HEK293T (cell line): ENCODE measurements around the gene THRAP3.

Experiments used
- CTCF ChIA-PET: fragments of 350-600 bp; formaldehyde crosslinking; extraction: SDS; loops from one replicate; lab custom pipeline; 2021; ENCODE audit warnings: antibody characterized with exemption, inconsistent platforms; lab: Yijun Ruan, JAX
- POLR2A ChIA-PET: fragments of 350-600 bp; formaldehyde crosslinking; extraction: SDS; loops from one replicate; lab custom pipeline; 2020; ENCODE audit warnings: antibody characterized with exemption, inconsistent platforms; lab: Yijun Ruan, JAX
- DNase-seq: peaks from one replicate; pipeline ENCODE4 v3.0.0; 2012; ENCODE audit warnings: mixed read lengths; ENCODE audit errors: extremely low spot score
- ARNT ChIP-seq: fragments of 450-650 bp; IDR thresholded peaks from 2 replicates; pipeline ENCODE4 v1.6.1; 2017; ENCODE audit warnings: mild to moderate bottlenecking
- BHLHE40 ChIP-seq: fragments of 450-650 bp; IDR thresholded peaks from 2 replicates; pipeline ENCODE4 v1.6.1; 2016; ENCODE audit warnings: mild to moderate bottlenecking, moderate library complexity, borderline replicate concordance
- CTBP1 ChIP-seq: fragments of 450-650 bp; IDR thresholded peaks from 2 replicates; pipeline ENCODE4 v1.6.1; 2016; ENCODE audit warnings: borderline replicate concordance
- ELF4 ChIP-seq: fragments of 450-650 bp; IDR thresholded peaks from 2 replicates; pipeline ENCODE4 v1.6.1; 2017; ENCODE audit warnings: antibody characterized with exemption
- FOXA1 ChIP-seq: fragments of 450-650 bp; IDR thresholded peaks from 2 replicates; pipeline ENCODE4 v1.6.1; 2016; ENCODE audit warnings: mild to moderate bottlenecking
- FOXK2 ChIP-seq: fragments of 450-650 bp; IDR thresholded peaks from 2 replicates; pipeline ENCODE4 v1.6.1; 2016; ENCODE audit warnings: mild to moderate bottlenecking
- FOXM1 ChIP-seq: fragments of 450-650 bp; IDR thresholded peaks from 2 replicates; pipeline ENCODE4 v1.6.1; 2017; ENCODE audit warnings: mild to moderate bottlenecking, borderline replicate concordance
- HDGF ChIP-seq: fragments of 450-650 bp; IDR thresholded peaks from 2 replicates; pipeline ENCODE4 v1.6.1; 2017; ENCODE audit warnings: antibody characterized with exemption, borderline replicate concordance
- L3MBTL2 ChIP-seq: fragments of 450-650 bp; conservative IDR thresholded peaks from 2 replicates; pipeline ENCODE4 v1.6.1; 2016; ENCODE audit warnings: mild to moderate bottlenecking
- LEF1 ChIP-seq: fragments of 450-650 bp; IDR thresholded peaks from 2 replicates; pipeline ENCODE4 v1.6.1; 2017; ENCODE audit warnings: mild to moderate bottlenecking, borderline replicate concordance
- NFRKB ChIP-seq: fragments of 450-650 bp; IDR thresholded peaks from 2 replicates; pipeline ENCODE4 v1.6.1; 2016; ENCODE audit warnings: mild to moderate bottlenecking, moderate library complexity
- SP1 ChIP-seq: fragments of 450-650 bp; IDR thresholded peaks from 2 replicates; pipeline ENCODE4 v1.6.1; 2017
- SUZ12 ChIP-seq: fragments of 450-650 bp; IDR thresholded peaks from 2 replicates; pipeline ENCODE4 v1.6.1; 2016; ENCODE audit warnings: mild to moderate bottlenecking
- TARDBP ChIP-seq: fragments of 450-650 bp; IDR thresholded peaks from 2 replicates; pipeline ENCODE4 v1.6.1; 2016
- ZNF384 ChIP-seq: fragments of 450-650 bp; IDR thresholded peaks from 2 replicates; pipeline ENCODE4 v1.6.1; 2016
- TF ChIP-seq, protein P1 (sequence below): fragments of 450-650 bp; IDR thresholded peaks from 2 replicates; pipeline ENCODE4 v1.6.1; 2016

THRAP3 gene

DNA sequence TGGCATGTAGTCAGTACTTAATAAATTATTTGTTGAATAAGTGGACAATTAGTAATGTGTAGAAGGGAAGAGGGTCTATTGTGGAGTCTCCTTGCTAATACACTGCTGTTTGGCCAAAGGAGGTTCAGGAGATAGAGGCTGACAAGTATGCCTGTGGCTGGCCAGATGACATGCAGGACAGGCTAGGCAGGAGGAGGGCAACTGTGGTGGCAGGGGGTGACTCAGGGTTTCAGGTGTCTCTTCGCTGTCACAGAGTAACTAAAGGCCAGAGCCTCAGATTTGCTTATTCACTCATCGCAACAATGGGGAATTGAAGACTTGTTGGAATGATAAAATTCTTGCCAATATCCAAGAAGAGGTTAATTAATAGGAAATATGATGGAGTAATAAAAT, 33.1 kb downstream of the THRAP3 start:
- ChIA-PET POLR2A (interaction anchor here (0.6 kb wide), 1 partner anchor 33 kb away, joined by 3 read pairs; the partner anchor contains the start of gene THRAP3), CTCF (no interaction called here)
- no peak for DNase-seq
- TF ChIP-seq SUZ12 = no peak
- TF ChIP-seq NFRKB = no peak

- POLR2A ChIA-PET = interaction anchor here (0.6 to 1.4 kb wide), 2 partner anchors 35 to 139 kb away, joined by 3 read pairs; partner anchors contain the start of gene THRAP3
Observed at GRCh38 chr1:36258960-36259344, 34.7 kb downstream of the THRAP3 start.

GRCh38 chr1:36268981-36269380, 44.7 kb downstream of the THRAP3 start:
- ChIA-PET CTCF (interaction anchor here (1.7 kb wide), 1 partner anchor 17 kb away, joined by 6 read pairs; no protein-coding TSS in a partner anchor), POLR2A (interaction anchor here (0.8 to 2.3 kb wide), 3 partner anchors 10 to 116 kb away, joined by 3 to 10 read pairs (median 4); partner anchors contain the start of gene THRAP3)

More at GRCh38 chr1:36258960-36259344, 34.7 kb downstream of the THRAP3 start:
- TF ChIP-seq FOXA1 = no peak
- TF ChIP-seq HDGF = no peak
- TF ChIP-seq SP1 = no peak
- TF ChIP-seq CTBP1 = no peak
- no peak for TF ChIP-seq BHLHE40
- TF ChIP-seq ELF4 = no peak
- no peak for TF ChIP-seq ZNF384
- TF ChIP-seq ARNT = no peak
- TF ChIP-seq L3MBTL2 = no peak
- TF ChIP-seq TARDBP = no peak
- TF ChIP-seq FOXK2 = no peak
- no peak for TF ChIP-seq LEF1
- TF ChIP-seq, protein P1, sequence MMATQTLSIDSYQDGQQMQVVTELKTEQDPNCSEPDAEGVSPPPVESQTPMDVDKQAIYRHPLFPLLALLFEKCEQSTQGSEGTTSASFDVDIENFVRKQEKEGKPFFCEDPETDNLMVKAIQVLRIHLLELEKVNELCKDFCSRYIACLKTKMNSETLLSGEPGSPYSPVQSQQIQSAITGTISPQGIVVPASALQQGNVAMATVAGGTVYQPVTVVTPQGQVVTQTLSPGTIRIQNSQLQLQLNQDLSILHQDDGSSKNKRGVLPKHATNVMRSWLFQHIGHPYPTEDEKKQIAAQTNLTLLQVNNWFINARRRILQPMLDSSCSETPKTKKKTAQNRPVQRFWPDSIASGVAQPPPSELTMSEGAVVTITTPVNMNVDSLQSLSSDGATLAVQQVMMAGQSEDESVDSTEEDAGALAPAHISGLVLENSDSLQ = no peak
- TF ChIP-seq FOXM1 = no peak
- no peak for TF ChIP-seq NFRKB
- no peak for TF ChIP-seq SUZ12
- CTCF ChIA-PET = no interaction called here
- no peak for DNase-seq

DNA sequence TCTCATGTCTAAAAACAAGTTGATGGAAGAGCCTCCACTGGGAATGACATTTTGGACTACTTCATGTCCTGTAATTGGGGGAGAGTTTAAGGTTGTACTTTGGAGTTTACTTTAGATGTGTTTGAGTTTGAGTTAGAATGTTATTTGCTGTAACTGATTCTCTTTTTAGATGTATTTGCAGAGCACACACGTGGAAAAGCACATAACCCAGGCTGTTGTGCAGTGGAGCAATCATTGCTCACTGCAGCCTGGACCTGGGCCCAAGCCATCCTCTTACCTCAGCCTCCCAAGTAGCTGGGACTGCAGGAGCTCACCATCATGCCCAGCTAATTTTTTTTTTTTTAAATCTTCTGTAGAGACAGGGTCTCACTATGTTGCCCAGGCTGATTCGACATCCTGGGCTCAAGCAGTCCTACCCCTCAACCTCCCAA, 45.2 kb downstream of the THRAP3 start:
- TF ChIP-seq FOXA1 = no peak
- TF ChIP-seq LEF1 = no peak
- TF ChIP-seq SP1 = no peak
- no peak for TF ChIP-seq FOXK2
- TF ChIP-seq FOXM1 = no peak
- TF ChIP-seq ZNF384 = no peak
- POLR2A ChIA-PET = interaction anchor here (0.8 to 2.3 kb wide), 3 partner anchors 10 to 116 kb away, joined by 3 to 10 read pairs (median 4); partner anchors contain the start of gene THRAP3
- DNase-seq = no peak
- CTCF ChIA-PET = interaction anchor here (1.7 kb wide), 1 partner anchor 16 kb away, joined by 6 read pairs; no protein-coding TSS in a partner anchor

More at GRCh38 chr1:36268981-36269380, 44.7 kb downstream of the THRAP3 start:
- no peak for DNase-seq
- TF ChIP-seq CTBP1 = no peak
- TF ChIP-seq BHLHE40 = no peak
- TF ChIP-seq SUZ12 = no peak
- TF ChIP-seq SP1 = no peak
- TF ChIP-seq TARDBP = no peak
- no peak for TF ChIP-seq NFRKB
- no peak for TF ChIP-seq FOXA1
- TF ChIP-seq FOXK2 = no peak
- TF ChIP-seq, protein P1 = no peak
- TF ChIP-seq LEF1 = no peak
- TF ChIP-seq HDGF = no peak
- no peak for TF ChIP-seq L3MBTL2
- no peak for TF ChIP-seq ELF4
- TF ChIP-seq FOXM1 = no peak
- no peak for TF ChIP-seq ZNF384
- no peak for TF ChIP-seq ARNT

DNA sequence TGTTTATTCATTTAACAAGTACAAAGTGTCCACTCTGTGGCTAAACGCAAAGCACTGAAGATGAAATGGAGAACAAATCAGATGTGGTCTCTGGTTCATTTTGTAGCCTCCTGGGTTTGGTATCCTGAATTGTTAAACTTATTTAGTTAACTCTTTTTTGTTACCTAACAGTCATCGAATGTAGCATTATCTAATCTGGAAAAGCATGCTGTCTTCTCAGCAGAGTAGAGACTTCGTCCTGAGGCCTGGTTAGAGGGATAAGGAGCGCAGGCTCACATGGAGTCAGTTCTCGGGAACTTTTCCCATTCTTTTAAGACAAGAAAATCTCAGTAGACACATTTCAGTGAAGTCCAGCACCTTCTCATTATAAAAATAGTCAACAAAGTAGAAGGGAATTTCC, 48.8 kb downstream of the THRAP3 start:
- CTCF ChIA-PET = interaction anchor here (1.4 kb wide), 1 partner anchor 13 kb away, joined by 3 read pairs; no protein-coding TSS in a partner anchor
- DNase-seq = no peak
- POLR2A ChIA-PET = no interaction called here
- TF ChIP-seq LEF1 = no peak
- TF ChIP-seq ZNF384 = no peak
- no peak for TF ChIP-seq L3MBTL2
- no peak for TF ChIP-seq TARDBP
- no peak for TF ChIP-seq FOXM1
- TF ChIP-seq SUZ12 = no peak
- no peak for TF ChIP-seq FOXK2
- TF ChIP-seq SP1 = no peak
- TF ChIP-seq FOXA1 = no peak
- TF ChIP-seq CTBP1 = no peak
- no peak for TF ChIP-seq BHLHE40
- TF ChIP-seq HDGF = no peak
- TF ChIP-seq NFRKB = no peak
- TF ChIP-seq, protein P1 = no peak
- no peak for TF ChIP-seq ARNT
- no peak for TF ChIP-seq ELF4

DNA sequence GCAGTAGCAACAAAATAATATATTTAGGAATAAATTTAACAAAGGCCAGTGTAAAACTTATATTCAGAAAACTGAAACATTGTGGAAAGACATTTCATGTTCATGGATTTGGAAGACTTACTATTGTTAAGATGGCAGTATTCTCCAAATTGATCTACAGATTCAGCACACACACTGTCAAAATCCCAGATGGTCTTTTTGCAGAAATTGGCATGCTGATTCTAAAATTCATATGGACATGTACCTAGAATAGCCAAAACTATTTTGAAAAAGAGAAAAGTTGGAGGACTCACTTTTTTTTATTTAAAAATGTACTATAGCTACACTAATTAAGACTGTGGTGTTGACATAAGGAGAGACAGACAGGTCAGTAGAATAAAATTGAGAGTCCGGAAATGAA, 50.0 kb downstream of the THRAP3 start:
- DNase-seq = no peak
- CTCF ChIA-PET = interaction anchor here (1.4 kb wide), 1 partner anchor 11 kb away, joined by 3 read pairs; no protein-coding TSS in a partner anchor
- TF ChIP-seq NFRKB (no peak), ARNT (no peak), SP1 (no peak), CTBP1 (no peak), SUZ12 (no peak), LEF1 (no peak), FOXK2 (no peak), HDGF (no peak), BHLHE40 (no peak), ZNF384 (no peak), FOXA1 (no peak), TARDBP (no peak), ELF4 (no peak), L3MBTL2 (no peak), FOXM1 (no peak)
- TF ChIP-seq, protein P1 = no peak
- POLR2A ChIA-PET = no interaction called here
